Retina (tissue), 1 donor: ENCODE measurements around the gene HUNK.

Experiments
- DNase-seq: peaks from one replicate; pipeline ENCODE4 v3.0.0-alpha.2; 2016

Gene HUNK

DNA sequence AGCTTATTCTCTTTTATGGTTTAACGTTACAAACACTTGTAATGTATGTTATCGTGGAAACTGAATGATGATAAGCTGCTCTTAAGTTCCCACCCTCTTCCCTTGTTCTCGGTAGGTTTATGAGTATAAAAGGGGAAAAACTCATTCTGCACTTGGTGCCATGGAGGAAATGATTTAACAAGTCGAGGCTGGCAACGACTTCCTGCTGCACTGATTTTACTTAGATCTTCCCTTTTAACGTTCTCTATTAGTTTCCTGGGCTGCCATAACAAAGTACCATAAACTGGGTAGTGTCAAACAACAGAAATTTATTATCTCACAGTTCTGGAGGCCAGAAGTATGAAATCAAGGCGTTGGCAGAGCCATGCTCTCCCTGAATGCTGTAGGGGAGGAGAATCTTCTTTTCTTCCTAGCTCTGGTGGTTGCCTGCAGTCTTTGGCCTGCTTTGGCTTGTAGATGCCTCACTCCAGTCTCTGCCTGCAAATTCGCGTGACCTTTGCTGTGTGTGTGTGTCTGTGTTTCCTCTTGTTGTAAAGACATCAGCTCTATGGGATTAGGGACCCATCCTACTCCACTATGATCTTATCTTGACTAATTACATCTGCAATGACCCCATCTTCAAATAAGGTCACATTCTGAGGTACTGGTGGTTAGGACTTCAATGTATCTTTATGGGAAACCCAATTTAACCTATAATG is 26.3 kb downstream of the HUNK start:
- no peak for DNase-seq

DNA sequence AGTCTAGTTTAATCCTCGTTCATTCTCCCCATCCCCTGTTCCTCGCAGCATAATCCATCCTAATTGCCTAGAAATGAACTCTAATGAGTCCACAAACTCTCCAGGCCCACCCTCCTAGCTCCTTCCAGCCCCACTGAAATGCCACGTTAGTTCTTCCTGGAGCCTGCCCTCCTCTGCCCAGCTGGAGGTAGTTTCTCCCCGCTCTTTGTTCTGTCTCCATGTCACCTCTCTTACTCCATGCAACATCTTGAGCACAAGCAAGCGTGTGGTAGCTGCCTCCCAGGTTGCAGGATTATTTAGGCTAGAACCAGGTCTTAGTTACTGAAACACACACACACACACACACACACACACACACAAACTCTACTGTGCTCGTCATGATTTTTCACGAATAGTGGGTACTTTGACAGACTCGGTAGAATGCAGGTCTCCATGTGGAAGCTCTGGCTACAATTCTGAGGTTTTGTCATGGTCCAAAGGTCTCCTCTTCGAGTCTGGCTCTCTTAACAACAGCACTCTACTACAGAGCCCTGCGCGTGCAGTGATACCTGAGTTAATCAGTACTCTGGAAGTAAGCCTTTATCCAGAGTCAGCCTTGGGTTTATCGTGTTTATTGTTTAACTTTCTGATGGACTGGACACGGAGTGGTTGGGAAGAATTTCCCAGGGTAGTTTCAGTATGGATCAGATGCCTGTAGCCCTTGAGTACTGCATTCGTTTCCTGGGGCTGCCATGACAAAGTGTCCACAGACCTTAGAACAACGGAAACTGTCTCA is 27.5 kb downstream of the HUNK start:
- no peak for DNase-seq

DNA sequence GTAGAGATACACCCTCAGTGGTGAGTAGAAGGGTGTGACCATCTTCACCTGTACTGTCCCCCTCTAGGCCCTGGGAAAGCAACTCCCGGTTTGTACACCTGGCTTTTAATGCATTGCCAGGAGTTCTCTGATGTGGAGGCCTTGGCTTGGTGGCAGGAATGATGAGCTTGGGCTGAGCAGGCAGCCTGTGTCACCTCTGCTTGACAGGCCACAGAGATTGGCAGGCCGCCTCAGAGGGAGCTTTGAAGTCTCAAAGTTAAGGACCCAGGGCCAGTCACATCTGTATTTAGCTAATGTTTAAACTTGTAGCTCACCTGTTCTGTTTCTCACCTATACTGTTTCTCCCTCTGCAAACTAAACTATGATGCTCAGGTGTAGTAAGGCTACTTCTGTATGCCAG is 28.5 kb downstream of the HUNK start:
- DNase-seq = no peak

DNA sequence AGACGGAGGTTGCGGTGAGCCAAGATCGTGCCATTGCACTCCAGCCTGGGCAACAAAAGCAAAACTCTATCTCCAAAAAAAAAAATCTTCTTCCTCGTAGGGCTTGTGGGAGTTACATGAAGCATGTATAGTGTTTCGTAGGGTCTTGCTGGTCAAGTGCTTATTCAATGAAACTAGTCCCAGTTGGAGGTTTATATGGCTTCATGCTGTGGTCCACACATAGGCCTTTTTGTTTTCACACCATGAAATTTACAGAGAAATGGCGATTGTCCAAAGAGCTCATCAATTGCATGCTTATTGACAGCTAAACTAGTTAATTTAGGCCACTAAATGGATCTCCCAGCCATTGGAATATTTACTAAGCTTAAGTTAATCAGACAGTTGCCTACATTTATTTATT is 29.6 kb downstream of the HUNK start:
- no peak for DNase-seq

DNA sequence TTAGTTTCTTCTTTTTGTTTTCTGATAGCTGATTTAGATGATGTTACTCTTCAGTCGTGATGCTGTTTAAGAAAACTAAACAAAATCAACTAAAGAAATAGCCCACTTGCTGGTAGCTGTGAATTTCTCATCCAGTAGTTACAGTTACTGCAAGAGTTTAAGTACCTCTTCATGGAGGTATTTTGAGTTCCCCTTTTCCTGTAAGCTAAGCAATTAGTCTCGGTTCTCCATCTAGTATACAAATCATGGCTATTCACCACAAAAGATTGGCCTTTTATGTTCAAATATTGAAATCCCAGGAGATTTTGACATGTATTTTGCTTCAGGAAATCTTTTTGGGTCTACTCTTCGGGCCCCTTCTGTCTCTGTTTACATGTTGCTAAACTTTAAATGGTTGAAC is 31.1 kb downstream of the HUNK start:
- DNase-seq = no peak

DNA sequence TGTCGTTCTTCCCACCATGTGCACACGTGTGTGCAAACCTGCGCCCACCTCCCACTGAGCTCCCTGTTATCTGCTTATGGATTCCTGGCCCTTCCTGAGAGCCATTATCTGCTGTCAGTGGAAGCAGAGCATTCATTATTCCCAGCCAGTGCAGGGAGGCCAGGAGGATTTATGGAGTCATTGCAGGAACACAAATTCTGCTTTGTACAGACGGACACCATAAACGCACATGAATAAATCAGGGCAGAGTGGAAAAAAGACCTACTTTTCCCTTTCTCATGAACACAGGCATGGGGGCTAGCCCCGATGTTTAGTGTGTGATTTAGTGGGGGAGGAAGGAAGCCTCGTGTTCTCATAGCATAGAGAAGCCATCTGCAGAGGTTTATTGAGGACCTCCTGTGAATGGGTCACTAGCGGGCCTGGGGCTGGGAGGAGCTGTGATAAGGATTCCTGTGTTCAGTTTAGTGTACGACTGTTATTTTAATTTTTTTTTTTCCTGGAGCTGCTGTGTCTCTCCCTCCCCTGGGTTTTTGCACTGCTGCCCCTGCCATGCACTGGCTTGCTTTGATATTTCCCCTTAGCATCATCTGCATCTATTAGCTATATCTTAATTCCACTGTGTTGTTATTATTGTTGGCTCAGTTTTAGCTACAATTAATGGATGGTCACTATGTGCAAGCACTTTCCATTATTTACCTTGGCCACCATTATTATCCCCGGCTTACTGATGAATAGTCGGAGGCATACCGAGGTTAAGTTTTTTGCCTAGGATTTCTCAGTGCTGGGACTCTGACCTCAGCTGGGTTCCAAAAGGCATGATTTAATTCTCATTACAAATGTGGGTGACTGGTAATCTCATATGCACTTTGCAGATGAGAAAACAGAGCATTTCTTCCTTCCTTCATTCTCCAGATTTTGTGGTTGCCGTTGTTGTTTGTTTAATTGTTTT is 33.0 kb downstream of the HUNK start:
- DNase-seq = no peak

DNA sequence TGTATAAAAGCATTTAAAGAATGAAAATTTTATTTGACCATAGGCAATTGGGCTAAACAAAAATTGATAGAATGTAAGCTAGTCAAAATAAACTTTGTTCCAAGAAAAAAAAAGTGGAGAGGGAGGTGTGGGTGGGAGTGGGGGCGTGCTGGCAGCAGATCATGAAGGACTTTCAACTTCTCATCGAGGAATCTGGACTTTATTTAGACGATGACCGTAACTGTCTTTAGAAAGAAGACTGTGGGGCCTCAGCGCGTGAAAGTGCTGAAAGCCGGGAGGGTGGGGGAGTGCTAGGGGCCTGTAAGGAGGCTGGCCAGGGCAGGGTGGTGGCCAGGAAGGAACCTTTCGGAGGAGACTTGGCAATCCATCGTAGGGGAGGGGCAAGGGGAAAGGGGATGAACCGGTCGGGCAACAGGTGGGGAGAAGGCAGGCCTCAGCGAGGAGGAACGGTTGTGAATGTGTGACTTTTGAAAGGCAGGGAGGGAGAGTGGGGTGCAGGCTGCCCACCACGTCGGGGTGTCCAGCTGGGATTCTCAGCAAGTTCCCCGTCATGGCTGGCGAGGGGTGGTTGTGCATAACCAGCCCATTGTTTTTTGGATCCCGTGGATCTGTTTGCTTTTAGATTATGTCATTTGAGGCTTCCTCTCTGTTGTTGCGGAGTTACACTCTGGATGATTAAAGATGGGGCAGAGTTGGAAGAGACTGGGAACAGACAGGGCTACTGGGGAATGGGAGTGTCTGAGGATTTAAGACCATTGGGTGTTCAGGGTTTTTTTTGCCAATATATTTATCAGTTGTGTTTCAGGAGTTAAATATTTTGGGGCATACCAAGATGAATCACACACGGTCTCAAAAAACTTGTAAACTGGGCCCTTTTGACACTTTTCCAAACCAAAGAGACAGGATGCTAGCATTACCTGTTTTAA is 35.5 kb downstream of the HUNK start:
- no peak for DNase-seq

DNA sequence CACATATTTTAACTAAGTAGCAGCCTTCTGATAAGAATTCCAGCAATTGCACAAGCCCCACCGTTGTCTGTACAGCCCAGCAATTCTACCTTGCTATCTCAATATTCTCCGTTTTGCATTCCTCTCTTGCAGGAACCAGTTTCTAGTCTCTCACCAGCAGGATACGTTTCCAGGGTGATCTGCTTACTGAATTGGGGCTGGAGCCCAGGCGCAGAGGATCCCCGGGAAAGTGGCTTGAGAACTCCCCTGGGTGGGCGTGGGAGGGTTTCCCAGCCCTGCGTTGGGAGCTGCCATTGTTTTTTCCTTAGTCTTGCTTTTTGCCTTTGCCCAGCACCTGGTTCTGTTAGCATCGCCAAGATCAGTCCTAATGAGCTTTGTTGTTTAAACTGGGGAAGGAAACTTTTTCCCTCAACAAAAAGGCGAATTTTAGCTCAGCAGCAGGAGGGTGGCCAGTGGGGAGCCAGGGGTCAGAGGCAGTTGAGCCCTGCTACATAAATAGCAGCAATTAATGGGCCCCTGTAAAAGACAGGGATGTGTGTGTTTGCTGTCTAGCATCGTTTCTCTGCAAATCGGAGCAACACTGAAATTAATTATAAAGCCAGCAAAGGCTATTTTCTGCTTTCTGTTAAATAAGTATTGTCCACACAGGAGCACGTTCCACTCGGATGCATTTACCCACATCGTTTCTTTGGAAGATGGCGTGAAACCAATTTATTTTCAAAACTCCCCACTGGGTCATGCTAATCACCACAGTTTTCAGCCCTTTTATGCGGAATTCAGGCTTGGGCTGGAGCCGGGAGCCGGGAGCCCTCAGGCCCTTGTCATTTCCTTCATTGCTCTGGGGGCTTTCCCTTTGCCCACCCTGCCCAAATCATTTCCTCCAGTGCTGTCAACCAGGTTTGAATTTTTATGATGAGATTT is 36.6 kb downstream of the HUNK start:
- peak; percentile 72 for DNase-seq

DNA sequence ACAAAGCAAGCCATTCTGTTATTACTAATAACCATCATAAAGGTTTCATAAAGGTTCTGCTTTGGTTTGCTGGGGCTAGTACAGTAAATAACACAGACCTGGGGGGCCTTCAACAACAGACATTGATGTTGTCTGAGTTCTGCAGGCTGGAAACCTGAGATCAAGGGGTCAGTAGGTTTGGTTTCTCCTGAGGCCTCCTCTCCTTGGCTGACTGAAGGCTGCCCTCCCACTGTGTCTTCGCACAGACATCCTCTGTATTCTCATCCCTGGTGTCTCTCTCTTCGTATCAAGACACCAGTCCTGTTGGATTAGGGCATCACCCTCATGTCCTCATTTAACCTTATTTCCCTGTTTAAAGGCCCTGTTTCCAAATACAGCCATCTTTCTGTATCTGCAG is 37.3 kb downstream of the HUNK start:
- peak; percentile 56 for DNase-seq

DNA sequence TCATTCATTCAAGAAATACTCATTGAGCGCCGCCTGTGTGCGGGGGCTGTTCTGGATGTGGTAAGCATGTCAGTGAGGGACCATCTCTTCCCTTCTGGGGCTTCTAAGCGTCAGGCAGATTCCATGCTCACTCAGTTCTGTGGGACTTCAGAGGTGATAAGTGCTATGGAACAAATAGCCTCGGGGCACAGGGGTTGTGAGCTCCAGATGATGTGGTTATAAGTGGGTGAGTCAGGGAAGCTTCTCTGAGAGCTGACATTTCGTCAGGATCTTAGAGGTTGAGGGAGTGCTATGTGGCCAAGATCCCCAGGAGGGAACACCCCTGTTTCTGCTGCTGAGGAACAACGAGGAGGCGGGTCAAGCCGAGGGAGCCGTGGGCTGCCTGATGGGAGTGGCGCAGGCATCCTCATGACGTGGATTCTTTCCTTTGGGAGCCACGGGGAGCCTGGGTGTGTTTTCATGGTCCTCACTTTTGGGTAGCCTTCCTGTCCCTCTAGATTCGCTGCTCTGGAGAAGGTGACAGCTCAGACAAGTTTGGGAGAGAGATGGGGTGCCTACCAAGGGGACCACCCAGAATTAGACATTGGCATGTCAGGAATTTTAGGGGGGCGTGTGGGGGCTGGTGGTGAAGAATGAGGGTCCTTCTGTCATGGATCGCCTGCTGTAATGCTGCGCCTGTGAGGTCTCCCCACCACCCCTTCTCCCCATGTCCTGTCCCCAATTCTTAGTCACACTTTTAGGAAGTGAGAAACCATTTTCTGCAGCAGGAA is 38.5 kb downstream of the HUNK start:
- DNase-seq = no peak

DNA sequence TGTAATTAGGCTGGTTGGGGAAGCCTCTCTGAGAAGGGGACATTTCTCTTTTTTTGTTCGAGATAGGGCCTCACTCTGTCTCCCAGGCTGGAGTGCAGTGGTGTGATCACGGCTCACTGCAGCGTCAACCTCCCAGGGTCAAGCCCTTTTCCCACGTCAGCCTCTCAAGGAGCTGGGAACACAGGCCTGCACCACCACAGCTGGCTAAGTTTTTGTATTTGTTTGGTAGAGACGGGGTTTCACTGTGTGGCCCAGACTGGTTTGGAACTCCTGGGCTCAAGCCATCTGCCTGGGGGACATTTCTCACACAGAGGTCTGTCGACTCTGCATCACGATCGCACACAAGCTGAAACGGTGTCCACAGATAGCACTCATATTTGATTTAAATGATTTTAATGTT is 39.7 kb downstream of the HUNK start:
- no peak for DNase-seq

DNA sequence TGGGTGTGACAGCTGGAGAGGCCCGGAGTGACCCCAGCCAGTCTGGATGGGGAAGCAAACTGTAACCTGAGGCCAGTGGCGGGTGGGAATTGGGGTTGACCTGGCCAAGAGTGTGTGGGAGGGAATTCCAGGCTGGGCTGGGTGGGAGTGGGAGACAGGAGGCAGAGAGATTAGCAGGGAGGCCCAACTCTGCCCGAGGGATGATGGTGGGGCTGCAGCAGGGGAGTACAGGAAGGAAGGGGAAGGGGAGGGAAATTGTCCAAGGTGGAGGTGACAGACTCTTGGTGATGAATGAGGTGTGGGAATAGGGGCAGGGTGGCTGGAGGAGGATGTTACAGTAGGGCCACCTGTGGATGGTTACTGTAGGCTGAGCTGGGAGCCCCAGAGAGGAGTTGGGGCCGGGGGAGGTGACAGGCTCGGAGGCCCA is 40.4 kb downstream of the HUNK start:
- DNase-seq = peak; percentile 16

DNA sequence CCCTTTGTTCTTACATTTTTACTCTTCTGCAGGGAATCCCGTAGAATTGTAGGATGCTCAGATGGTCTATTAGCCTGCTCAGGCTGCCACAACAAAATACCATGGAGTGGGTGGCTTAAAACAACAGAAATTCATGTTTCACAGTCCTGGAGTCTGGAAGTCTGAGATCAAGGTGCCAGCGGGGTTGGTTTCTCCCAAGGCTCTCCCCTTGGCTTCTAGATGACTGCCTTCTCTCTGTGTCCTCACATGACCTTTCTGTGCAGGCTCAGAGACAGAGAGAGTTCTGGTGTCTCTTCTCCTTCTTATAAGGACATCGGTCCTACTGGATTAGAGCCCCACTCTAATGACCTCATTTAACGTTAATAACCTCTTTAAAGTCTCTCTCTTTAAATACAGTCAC is 41.7 kb downstream of the HUNK start:
- DNase-seq = peak; percentile 15

DNA sequence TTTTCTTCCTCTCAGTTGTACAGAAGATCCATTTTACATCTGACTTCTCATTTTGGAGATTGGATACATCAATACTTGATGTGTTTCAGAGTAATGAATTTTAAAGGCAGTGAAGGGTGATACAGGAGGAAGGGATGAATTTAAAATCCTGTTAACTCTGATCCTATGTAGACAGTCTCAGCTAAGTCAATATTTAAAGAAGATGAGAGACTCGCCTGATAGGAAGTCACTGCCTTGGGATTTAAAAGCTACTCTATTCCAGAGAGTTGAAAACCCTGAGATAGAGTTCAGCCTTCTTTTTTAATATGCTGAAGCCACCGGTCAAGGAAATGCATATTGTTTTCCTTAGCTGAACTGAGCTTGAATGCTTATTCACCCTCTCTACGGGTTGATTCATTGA is 42.7 kb downstream of the HUNK start:
- no peak for DNase-seq

DNA sequence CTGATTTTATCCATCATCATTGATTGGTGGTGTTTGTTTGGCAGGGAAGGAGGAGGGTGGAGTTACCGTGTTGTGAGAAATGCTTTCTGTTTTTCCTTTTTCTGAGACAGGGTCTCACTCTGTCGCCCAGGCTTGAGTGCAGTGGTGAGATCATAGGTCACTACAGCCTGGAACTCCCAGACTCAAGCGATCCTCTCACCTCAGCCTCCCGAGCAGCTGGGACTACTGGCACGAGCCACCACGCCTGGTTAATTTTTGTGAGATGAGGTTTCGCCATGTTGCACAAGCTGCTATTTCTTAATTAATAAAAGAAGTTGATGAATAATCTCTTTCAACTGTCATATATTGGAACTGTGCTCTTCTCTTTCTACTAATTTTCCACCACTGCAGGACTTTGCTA is 44.3 kb downstream of the HUNK start:
- DNase-seq = no peak

DNA sequence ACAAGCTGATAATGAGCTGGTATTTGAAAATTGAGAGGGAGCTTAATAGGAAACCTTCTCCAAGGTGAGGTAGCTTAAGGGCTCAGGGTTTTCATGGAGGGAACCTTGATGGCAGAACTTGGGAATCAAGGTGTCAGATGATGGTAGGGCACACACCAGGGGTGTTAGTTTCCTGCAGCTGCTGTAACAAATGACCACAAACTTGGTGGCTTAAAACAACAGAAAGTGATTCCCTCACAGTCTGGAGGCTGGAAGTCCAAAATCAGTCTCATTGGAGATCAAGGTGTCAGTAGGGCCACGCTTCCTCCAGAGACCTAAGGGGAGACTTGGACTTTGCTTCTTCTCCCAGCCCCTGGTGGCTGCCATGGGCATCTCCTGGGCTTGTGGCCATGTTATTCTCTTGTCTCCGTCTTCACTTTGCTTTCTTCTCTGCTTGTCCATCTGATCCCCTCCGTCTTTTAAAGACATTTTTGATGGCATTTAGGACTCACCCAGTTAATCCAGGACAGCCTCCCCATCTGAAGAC is 45.5 kb downstream of the HUNK start:
- no peak for DNase-seq

DNA sequence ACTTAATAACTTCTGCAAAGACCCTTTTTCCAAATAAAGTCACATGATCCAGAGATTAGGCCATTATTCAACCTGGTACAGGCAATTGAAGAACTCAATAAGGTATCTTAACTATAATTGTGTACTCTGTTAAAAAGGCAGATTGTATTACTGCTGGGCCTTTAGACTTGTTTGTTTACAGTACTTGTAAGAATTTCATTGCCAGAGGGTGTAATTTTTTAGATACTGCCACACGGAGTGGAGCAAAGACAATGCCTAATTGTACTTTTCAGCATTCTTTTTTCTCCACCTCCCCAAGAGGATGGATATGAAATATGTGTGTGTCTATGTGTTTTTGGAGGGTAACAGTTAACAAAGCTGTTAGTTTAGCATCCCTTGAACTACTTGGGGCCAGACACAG is 47.5 kb downstream of the HUNK start:
- DNase-seq = no peak

DNA sequence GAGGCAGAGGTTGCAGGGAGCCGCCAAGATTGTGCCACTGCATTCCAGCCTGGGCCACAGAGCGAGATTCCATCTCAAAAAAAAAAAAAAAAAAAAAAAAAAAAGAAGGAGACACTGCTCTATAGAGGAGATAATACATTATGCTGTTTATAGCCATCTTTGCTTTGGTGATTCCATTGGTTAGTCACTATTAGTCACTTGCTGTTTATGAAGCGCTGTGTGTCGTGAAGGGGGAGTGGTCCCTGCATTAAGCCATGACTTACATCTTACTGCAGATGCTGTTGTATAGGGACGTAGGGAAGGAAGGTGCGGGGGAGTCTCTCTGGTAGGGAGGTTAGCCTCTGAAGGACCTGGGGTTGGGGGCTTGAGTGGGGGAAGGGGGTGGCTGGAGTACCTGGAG is 48.3 kb downstream of the HUNK start:
- no peak for DNase-seq

DNA sequence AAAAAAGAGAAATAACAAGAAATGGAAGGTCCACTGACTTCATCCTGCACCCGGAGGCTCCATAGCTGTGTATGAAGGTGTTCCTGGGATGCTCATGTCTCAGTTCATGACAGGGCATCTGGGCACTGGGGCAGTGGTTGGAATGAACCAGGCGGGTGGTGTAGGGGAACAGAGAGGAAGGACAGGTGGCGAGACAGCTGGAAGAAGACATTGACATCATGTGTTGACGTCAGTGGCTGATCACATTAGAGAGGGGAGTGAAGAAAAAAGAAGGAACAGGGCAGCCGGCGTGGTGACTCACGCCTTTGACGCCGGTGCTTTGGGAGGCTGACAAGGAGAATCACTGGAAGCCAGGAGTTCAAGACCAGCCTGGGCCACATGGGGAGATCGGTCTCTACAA is 50.1 kb downstream of the HUNK start:
- no peak for DNase-seq

DNA sequence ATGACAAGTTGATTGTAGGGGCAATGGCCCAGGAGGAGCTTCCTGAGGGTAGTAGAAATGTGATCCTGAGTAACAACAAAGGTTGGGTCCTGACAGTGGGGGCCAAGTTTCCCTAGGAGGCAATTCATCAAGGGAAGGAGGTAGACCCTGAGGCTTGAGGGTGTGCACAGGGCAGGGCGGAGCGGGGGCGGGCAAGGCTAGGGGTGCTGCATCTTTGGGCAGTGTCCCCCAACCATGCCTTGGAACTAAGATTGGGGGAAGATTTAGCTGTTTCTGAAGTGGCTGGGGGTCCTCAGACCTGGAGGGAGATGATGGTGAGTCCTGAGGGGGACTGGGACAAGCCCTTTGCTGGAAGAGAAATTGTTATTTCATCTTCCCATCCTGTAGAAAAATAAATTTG is 50.9 kb downstream of the HUNK start:
- DNase-seq = no peak
